GM21526 (cell line): ENCODE data around the gene RIPOR3.
"Not testable (repeated sequence)": the region's sequence is repeated elsewhere in the genome, so short reads cannot be mapped to it uniquely, and the experiment has no call there.

Experiments
- ATAC-seq: cut with Tn5 transposase; IDR thresholded peaks from one replicate; pipeline ENCODE4 v1.9.1; 2021; ENCODE audit warnings: moderate library complexity; ENCODE audit not compliant: unreplicated experiment, low FRiP score

The RIPOR3 gene

GRCh38 chr20:50635676-50636600 is 55.4 kb downstream of the RIPOR3 start:
- no peak for ATAC-seq

DNA sequence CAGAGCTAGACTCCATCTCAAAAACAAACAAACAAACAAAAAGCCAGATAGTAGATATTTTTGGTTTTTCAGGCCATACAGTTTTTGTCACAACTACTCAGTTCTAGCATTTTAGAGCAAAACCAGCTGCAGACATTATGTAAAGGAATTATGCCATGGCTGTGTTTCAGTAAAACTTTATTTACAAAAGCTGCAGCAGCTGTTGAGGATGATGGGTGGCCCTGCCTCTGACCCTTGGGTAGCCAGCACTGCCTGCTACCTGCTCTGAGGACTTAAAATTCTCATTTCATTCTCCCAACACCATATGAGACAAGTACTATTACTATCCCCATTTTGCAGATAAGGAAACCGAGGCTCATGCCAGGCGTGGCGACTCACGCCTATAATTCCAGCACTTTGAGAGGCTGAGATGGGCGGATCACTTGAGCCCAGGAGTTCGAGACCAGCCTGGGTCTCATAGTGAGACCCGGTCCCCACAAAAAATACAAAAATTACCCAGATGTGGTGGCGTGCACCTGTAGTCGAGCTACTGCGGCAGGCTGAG is 56.3 kb downstream of the RIPOR3 start:
- ATAC-seq = no peak

DNA sequence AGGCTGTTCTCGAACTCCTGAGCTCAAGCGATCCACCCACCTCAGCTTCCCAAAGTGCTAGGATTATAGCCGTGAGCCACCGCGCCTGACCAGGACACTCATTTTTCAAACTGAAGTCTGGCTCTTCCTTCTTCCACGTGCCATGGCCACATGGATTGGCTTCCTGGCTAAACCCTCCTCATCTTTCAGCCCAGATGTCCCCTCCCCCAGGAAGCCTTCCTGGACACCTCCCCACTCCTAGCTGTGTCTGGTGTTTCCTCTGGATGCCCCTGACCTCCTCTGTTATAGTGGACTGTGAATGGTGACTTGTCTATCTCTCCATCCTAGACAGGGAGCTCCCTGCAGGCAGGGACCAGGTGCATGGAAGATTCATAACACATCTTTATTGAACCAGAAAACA is 57.2 kb downstream of the RIPOR3 start:
- ATAC-seq = no peak

- ATAC-seq = no peak
Measured at GRCh38 chr20:50633361-50633760, 58.0 kb downstream of the RIPOR3 start.

- no peak for ATAC-seq
Measured at GRCh38 chr20:50632701-50633100, 58.6 kb downstream of the RIPOR3 start.

- ATAC-seq = no peak
Measured at GRCh38 chr20:50632236-50632635, 59.1 kb downstream of the RIPOR3 start.

DNA sequence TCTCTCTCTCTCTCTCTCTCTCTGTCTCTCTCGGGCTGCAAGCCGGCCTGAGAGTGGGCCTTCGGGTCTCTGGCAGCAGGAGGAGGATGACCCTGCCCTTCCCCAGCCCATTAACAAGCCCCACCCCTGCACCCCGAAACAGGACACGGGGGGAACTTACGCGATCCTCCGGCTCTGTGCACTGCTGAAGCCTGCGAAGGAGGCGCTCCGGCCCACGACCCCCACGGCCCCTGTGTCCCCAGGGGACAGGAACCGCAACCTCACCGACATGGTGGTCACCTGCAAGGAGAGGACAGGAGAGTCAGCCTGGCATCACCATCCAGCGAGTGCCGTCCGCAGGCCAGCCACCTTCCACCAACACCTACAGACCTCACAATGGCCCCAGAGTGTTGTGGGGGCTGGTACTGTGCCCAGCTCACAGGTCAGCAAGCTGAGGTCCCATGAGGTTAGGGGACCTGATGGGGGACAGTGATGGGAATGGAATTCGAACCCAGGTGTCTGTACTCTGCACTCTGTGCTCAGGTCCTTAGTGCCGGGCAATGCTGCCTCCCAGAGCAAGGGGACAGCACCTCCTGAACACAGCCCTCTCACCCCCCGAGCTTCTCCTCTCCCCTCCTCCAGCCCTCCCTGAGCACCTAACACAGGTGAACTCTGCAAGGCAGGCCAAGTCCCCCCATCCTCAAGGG is 60.6 kb downstream of the RIPOR3 start:
- ATAC-seq = no peak

- ATAC-seq = no peak
Measured at GRCh38 chr20:50629670-50630045, 61.7 kb downstream of the RIPOR3 start.

GRCh38 chr20:50628853-50629669 is 62.3 kb downstream of the RIPOR3 start:
- ATAC-seq = no peak

DNA sequence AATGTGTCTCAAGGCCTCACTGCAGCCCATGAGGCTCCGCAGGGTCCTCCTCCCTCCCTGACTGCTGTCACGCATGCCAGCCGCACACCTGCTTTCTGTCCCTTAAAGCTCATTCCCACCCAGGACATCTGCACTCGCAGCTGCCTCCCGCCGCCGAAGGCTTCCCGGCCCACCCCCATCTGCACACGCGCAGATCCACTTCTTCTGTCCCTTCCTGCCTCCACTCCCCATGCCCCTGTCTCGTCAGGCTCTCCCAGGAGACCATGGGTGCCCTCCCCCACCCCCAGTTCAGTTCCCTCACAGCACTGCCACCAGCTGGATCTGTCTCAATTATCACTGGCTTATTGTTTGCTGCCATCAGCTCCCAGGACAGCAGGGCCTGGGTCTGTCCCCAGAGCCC is 63.0 kb downstream of the RIPOR3 start:
- no peak for ATAC-seq

DNA sequence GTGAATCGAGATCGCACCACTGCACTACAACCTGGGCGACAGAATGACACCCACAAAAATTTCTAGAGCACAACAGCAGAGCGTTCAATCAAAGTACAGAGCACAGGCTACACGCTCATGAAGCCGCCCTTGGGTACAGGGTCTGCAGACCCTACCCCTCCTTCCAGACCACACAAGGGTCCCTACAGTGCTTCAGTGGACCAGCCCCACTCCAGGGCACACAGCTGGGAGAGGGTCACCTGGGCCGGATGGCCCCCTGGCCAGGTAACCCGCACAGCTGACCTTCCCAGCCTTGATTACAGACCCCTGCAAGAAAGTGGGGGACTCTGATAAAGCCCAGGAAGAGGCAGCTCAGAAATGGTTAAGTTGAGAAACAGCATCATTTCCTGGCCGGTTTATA is 63.6 kb downstream of the RIPOR3 start:
- no peak for ATAC-seq

- ATAC-seq = no peak
Measured at GRCh38 chr20:50625986-50626677, 65.2 kb downstream of the RIPOR3 start.

- ATAC-seq = no peak
Measured at GRCh38 chr20:50624351-50625016, 66.9 kb downstream of the RIPOR3 start.

- no peak for ATAC-seq
Measured at GRCh38 chr20:50621068-50621665, 70.2 kb downstream of the RIPOR3 start.

DNA sequence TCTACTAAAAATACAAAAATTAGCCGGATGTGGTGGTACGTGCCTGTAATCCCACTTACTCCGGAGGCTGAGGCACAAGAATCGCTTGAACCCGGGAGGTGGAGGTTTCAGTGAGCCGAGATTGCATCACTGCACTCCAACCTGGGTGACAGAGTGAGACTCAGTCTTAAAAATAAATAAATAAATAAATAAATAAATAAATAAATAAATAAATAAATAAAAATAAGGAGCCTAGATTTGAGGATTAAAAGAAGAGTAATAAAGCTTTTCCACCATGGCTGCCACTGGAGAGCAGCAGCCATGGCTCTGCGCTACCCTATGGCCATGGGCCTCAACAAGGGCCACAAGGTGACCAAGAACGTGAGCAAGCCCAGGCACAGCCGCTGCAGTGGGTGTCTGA is 70.9 kb downstream of the RIPOR3 start:
- ATAC-seq = not testable (repeated sequence)

- ATAC-seq = no peak
Measured at GRCh38 chr20:50618537-50618936, 72.8 kb downstream of the RIPOR3 start.

- no peak for ATAC-seq
Measured at GRCh38 chr20:50617022-50617421, 74.3 kb downstream of the RIPOR3 start.

DNA sequence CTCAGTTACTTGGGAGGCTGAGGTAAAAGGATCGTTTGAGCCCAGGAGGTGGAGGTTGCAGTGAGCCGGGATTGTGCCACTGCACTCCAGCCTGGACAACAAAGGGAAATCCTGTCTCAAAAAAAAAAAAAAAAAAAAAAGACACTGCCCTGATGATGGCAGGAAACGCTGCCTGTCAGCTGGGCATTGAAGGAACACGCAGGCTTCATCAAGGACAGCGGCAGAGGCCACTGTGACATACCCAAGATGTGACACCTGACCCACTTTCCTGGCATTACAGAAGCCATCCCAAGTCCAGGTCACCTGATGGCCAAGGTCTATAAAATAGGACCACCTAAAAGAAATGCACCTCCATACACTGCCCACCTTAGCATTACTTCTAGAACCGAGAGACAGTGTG is 75.9 kb downstream of the RIPOR3 start:
- ATAC-seq = no peak

GRCh38 chr20:50613438-50614169 is 77.7 kb downstream of the RIPOR3 start:
- ATAC-seq = no peak
